Measurements from ENCODE around the gene EVA1A.

Gene EVA1A

GRCh38 chr2:75540994-75541393 is 19.7 kb downstream of the EVA1A start:
- DNase-seq (ENCODE audit: low spot score), result no peak

GRCh38 chr2:75539955-75540716 is 20.6 kb downstream of the EVA1A start:
- DNase-seq (ENCODE audit: low spot score), result no peak

- DNase-seq (ENCODE audit: low spot score), result no peak
Measured at GRCh38 chr2:75538521-75539490, 21.9 kb downstream of the EVA1A start.

- DNase-seq (ENCODE audit: low spot score), result no peak
Measured at GRCh38 chr2:75537658-75538057, 23.1 kb downstream of the EVA1A start.

- DNase-seq (ENCODE audit: low spot score), result no peak
Measured at GRCh38 chr2:75533135-75533534, 27.6 kb downstream of the EVA1A start.

- DNase-seq (ENCODE audit: low spot score), result no peak
Measured at GRCh38 chr2:75532488-75532887, 28.3 kb downstream of the EVA1A start.

GRCh38 chr2:75528221-75528977 is 32.3 kb downstream of the EVA1A start:
- no peak for DNase-seq (ENCODE audit: low spot score)

- DNase-seq (ENCODE audit: low spot score), result no peak
Measured at GRCh38 chr2:75527676-75528075, 33.1 kb downstream of the EVA1A start.

- no peak for DNase-seq (ENCODE audit: low spot score)
Measured at GRCh38 chr2:75526842-75527241, 33.9 kb downstream of the EVA1A start.

GRCh38 chr2:75525434-75526310 is 35.1 kb downstream of the EVA1A start:
- no peak for DNase-seq (ENCODE audit: low spot score)

GRCh38 chr2:75524276-75524911 is 36.3 kb downstream of the EVA1A start:
- DNase-seq (ENCODE audit: low spot score), result no peak

- no peak for DNase-seq (ENCODE audit: low spot score)
Measured at GRCh38 chr2:75523313-75524275, 37.1 kb downstream of the EVA1A start.

- DNase-seq (ENCODE audit: low spot score), result no peak
Measured at GRCh38 chr2:75522543-75523312, 38.0 kb downstream of the EVA1A start.

GRCh38 chr2:75521225-75521872 is 39.4 kb downstream of the EVA1A start:
- DNase-seq (ENCODE audit: low spot score), result no peak

GRCh38 chr2:75519843-75520242 is 40.9 kb downstream of the EVA1A start:
- no peak for DNase-seq (ENCODE audit: low spot score)

GRCh38 chr2:75518638-75519465 is 41.9 kb downstream of the EVA1A start:
- no peak for DNase-seq (ENCODE audit: low spot score)

GRCh38 chr2:75517547-75518230 is 43.0 kb downstream of the EVA1A start:
- no peak for DNase-seq (ENCODE audit: low spot score)
